Nucleus accumbens (tissue), 56 donors: Measurements from ENCODE around the gene SERTAD2.

Experiments
- DNase-seq, 56 donors: peaks; one replicate each; lab custom pipeline; 2025; lab: John Stamatoyannopoulos, UW

The SERTAD2 gene

DNA sequence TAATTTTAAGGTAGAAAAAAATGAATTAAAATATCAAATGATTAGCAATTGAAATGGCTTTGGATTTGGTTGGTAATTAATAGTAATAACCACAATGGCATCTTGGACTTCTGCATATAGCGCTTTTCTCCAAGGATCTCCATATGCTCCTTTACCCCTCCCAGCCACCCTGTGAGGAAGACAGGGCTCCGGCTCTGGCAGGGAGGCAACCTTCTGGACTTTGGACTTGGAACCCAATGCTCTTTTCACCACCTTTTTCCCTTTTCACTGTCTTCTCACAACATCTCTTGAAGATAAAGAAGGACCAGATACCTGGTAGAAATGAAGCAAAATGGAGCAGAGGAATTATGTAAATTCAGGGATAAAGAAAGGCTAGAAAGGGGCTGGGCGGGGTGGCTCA is 23.8 kb upstream of the SERTAD2 start:
- DNase-seq, result no peak

DNA sequence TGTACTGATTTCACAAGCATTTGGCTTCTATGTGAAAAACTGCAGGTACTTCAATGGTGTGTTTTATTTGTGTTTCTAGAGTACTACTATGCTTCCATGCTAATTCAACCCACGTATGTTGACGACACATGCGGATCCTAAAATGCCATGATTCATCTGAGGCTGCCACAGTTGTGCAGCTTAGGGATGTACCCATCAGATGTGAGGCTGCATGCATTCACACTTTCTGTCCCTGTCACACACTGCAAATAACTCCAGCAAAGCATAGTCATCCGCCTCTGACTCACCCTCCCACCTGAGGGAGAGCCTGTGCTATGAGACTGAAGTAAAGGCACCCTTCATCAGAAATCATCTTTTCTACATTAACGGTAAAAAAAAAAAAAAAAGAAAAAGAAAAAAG is 22.1 kb upstream of the SERTAD2 start:
- DNase-seq, result peak in 36 of 56 donors; percentile 3 to 81 (median 36)

DNA sequence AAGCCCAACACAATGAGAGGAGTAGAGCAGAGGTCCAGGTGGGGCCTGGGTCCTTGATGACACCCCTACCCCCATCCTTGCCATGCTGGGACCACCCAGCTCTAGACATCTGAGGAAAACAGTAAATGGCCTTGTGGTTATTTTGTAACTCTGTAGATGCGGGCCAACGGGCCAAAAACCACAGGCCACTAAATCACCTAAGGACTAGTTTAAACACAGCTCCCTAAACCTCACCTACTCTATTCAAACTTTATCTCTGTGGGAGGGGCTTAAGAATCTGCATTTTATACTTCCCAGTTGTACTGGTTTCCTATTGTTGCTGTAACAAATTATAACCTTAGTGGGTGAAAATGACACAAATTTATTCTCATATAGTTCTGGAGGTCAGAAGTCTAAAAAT is 19.0 kb upstream of the SERTAD2 start:
- DNase-seq, result no peak

DNA sequence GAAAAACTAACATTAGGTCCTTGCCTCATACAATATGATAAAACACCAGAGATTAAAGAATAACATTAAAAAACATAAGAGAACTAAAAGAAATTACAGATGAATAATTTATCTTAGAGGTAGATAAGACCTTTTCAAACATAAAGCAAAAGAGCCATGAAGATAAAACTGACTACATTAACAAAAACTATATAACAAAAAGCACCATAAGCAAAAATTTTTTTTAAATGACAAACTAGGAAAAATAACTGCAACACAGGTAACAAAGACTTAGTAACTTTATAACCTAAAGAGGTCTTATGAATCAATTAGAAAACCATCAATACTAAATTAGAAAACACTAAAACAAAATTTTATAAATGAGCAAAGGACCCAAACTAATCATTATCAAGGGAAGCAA is 16.3 kb upstream of the SERTAD2 start:
- DNase-seq, result no peak

DNA sequence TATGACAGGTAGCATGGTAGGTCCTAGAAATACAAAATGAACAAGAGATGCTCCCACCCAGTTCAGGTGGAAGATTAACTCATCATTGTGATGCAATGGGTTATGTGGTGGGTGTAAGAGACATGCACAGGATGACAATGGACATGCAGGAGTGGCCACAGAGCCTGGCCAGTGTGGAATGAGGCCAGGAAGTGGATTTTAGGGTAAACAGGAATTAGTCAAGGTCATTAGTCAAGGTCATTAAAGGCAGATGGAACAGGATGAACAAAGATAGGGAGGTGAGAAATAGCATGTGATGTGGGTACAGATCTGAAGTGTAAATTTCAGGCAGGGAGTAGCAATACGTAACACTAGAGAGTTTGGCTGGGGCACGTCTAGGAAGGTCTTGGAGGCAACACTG is 15.6 kb upstream of the SERTAD2 start:
- DNase-seq, result no peak

DNA sequence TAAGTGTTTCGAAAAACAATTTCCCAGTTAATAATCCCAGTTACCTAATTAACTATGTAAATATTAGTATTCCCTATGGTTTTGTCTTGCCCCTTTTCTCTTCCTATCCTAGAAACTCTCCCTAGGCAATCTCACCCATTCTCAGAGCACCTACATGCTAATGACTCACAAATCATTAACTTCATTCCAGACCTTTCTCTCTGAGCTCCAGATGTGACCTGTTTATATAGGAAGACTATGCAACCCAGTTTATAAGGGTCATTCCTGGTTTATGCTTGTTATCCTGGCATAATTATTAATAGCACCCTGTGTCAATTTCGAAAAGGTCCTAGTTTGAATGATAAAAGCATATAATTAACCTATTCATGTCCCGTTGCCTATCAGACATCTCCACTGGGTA is 14.8 kb upstream of the SERTAD2 start:
- DNase-seq, result no peak

DNA sequence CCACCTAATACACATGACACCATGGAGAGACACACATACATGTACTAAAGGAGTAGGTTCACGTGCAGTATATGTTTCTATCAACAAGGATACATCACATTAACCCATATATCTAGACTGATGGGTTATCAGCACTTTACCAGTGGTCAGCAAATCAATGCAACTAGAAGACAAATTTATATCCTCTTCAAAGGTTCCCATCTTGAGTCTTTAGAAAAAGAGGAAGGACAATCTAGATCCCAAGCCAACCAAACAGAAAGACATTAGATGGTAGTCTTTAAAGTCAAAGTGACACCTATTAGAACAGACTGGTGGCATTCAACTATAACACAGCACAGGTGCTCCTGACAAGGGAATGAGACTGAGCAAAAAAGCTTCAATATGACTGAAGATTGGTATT is 13.8 kb upstream of the SERTAD2 start:
- DNase-seq, result no peak

DNA sequence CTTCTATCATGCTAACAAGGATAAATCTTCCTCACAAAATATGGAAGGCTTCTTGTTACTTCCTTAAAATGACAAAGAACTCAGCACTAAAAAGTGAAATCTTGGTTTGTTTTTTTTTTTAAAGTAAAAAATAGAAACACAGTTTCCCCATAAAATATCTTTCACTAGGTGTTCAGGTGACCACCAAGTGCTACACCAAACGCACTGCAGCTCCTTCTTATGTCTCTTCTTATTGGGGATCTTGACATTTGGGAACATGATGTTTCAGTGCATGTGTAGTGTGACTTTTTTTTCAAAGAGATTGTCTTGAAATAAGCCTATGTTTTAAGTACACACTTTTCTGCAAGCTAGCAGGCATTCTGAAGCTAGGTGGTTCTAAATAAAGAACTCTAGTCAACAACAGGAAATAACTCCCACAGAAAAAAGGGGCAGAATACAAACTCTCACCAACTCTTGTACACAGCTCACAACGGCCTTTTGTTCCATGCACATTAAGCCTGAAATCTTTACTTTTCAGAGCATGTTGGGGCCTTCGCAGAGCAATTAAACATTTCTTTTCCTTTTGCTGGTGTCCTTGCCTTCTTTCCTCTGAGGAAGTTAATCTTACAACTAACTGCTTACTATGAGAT is 13.2 kb upstream of the SERTAD2 start:
- no peak for DNase-seq

DNA sequence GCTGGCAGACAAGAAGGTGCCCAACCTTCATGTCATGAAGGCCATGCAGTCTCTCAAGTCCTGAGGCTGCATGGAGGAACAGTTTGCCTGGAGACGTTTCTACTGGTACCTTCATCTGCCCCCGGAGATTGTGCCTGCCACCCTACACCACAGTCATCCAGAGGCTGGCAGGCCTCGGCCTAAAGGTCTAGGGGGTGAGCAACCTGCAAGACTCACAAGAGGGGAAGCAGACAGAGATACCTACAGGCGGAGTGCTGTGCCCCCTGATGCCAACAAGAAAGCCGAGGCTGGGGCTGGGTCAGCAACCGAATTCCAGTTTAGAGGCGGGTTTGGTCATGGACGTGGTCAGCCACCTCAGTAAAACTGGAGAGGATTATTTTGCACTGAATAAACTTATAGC is 12.0 kb upstream of the SERTAD2 start:
- DNase-seq, result no peak

DNA sequence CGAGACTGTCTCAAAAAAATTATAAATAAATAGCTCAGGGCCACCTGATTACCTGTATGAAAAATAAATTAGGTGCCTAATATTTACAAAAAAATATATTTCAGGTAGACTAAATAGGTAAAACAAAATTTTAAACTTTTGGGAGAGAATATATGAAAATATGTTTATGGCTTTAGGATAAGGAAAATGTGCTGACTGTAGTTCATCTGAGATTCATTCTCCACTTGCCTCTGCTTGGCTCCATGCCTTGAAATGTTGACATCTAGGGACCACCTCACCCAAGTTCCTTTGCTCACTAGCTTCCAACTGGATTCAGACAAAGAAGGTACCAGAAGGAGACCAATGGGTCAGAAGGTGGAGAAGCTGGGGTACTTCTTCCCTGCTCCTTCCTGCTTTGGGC is 9.7 kb upstream of the SERTAD2 start:
- no peak for DNase-seq

DNA sequence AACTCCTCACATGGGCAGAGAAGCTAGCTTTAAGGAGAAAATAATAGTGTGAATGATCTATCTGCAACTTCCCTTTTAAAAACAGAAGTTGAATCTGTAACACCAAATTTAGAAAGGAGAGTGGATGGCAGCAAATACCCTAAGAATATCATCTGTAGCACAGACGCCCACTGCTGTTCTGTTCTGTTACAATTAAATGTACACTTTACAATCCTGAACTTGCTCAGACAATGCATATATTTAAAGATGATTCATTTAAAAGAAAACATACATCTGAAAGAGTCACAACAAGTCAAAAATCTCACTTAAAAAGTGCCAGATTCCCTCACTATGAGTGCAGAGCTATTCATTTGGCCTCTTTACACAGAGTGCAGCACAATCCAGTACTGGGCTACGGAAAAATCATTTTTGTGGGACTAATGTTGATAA is 8.0 kb upstream of the SERTAD2 start:
- no peak for DNase-seq

DNA sequence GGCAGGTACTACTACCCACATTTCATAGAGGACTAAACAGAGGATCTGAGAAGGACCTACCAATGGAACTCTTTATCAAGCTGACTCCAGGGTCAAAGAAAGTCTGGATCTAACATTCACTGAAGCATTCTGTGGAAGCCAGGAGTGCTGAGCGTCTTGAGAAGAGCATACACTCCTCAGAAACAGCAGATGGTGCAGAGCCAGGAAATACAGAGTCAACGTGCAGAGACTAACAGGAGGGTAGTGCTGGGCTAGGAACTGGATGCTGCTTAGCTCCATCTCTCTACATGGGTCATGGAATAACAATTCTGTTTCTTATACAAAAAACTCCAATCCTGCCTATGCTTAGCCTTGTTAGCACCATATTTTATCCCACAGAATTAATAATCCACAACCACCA is 5.5 kb upstream of the SERTAD2 start:
- DNase-seq, result no peak

DNA sequence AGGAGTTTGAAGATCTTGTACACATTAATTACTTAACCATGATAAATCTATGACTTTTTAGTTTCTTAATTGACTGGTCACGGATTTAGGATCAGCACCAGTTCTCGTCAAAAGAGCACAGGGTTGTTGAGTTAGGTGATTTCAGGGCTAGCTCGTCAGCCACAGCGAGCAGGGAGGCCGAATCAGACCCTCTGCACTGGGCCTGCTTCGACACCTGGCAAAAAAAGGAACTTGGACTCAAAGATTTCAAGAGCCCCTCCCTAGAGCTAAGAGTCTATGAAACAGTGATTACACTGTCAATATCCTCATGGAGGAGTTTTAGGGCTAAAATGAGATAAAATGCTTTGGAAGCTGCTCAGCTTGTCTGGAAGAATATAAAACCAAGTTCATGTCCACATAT is 4.6 kb upstream of the SERTAD2 start:
- no peak for DNase-seq

DNA sequence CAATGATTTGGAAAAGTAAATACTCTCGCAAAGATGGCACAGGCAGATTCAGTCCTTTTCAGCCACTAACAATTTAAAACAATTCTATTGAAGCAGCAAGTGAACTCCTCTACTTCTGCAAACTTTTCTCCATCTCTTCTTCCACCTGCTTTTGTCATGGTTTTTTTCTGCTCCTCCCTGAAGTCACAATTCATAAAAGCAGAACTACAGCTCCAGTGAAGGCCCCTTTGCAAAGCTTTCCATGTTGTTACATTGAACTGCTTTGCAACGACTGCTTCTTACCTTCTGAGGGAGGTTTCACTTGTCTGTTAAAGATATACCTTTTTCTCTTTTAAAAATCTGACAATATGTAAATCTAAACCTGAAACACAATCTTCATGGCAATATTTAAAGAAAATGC is 3.7 kb upstream of the SERTAD2 start:
- DNase-seq, result no peak

DNA sequence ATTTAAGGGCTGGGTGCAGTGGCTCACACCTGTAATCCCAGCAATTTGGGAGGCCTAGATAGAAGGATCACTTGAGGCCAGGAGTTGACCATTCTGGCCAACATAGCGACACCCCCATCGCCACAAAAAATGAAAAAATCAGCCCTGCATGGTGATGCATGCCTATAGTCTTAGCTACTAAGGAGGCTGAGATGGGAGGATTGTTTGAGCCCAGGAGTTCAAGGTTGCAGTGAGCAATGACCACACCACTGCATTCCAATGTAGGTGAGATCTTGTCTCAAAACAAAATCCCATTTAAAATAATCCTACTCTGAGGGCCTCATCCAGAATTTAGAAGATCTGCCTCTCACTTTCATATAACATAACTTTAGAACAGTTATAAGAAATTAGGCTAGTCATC is 2.7 kb upstream of the SERTAD2 start:
- no peak for DNase-seq

DNA sequence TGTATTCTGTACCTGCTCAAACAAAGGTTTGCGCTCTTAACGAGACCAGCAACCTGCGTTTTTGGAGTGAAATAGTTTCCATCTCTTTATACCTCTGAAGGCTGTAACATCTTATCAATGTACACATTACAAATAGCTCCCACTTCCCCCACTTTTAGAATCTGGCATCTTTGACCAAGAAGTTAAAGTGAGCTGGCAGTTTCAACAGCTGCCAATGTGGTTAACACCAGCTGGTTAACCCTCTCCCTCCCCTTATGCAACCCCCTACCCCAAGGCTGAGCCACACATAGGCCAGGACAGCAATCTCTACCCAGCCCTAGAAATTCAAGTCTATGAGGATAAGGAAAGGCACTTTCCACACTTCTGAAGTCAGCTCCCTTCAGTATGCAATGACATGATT is 2.2 kb upstream of the SERTAD2 start:
- DNase-seq, result no peak

DNA sequence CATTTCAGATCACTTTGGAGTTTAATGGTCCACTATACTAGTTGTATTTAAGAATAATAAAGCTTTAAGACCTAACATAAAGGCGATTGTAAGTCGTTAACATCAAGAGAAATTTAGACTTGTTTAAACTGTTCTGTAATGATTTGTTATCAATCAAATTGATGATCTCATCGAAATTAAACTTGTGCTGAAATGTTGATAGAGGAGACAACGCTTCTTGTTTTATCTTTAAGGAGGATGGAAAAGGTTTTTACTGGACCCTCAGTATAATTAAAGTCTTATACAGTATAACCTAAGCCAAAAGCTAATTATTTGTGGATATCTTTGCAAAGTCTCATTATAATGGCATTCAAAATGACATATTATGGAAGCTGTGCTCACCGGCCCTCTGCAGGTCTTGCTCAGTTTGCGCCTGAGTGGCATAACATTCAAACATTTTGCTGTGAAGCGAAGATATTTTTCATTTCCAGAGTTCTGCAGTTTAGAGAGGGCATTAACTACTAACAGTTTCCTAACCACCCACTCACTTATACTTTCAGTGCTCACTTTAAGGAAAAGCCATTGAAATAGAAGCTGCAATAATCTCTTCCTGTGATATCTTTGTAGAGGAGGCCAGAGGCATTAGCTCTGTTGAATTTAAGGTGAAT is 1.4 kb upstream of the SERTAD2 start:
- DNase-seq, result no peak

DNA sequence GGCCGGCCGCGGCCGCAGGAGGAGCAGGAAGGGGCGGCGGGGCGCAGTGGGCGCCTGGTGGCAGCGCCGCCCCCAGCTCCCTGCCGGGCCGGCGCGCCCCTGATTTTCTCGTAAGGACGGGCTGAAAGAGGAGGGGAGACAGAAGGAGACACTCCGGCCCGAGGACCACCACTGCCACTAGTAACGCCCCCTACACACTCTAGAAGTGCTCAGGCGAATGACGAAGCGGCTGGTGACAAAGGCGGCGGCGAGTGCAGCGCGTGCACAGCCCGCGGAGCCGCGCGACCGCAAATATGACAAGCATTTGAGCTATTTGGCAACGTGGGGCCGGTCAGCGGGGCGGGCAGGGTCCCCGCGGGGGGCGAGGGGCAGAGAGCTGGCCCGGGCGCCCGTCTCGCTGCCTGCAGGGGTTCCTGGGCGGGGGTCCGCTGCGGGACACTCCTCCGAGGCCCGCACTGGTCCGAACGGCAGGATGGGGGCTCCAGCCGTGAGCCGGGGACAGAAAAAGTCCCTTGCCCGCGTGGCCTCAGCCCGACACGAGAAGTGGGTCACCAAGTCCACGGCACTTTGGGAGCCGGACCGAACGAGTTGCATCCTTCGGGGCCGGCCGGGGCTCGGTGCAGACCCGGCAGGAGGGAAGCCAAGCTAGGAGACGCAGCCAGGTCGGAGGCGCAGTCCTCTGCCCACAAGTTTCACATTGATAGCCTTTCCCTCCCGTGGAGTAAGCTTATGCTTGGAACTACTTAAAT is 524 bp upstream of the SERTAD2 start:
- peak in 35 of 56 donors; percentile 37 to 85 (median 71) for DNase-seq

DNA sequence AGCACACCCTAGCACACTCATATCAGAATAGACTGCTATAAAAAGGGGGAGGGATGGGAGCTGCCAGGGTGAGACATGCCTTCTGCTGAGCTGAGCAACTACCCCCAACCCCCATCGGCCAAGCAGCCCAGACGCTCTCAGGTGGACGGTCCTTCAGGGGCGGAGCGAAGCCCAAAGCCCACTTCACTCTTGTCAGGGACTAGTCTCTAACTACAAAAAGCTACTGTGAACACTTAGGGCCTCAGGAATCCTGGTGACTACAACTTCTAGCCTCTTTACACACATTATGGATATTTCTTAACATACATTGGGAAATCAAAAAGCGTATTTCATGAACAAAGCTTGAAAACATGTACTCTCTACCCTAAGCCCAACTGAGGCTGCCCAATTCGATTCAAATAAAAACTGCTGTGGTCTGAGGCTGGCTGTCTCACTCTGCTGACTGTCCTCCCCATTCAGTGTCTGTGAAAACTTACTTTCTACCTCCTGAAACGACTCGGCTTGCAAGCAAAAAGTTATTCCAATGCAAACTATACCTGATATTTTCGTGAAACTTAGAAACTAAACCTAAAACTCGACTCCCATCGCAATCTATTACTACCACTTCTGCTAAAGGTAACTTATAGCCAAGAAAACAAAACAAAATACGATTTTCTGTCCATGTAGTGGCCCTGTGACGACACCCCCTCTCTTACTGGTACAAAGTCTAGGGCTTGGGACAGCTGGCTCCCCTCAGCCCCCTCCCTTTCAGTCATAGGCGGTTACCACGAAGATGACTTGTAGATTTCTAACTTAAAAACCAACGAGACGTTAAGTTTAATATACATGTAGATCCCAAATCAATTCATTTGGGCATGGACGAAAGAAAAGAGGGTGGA is 1.2 kb downstream of the SERTAD2 start:
- DNase-seq, result peak in 2 of 56 donors; percentile 17 to 20

DNA sequence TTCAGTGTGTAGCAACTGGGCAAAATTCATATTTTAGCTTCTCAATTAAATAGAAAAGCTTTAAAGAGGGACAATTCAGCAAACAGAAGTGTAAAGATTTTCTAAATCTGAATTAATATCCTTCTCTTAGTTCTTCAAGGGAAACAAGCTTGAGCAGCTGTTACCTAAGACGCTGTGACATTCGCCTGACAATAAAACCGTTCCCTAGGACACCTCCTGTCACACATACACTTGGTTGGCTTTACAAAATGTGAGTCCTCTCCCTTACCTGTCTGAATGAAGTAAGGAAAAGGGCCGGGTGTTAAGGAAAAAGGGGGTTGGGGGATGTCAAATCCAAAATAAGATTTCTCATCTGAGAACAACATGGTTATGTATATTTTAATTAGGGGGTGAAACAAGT is 2.1 kb downstream of the SERTAD2 start:
- no peak for DNase-seq

DNA sequence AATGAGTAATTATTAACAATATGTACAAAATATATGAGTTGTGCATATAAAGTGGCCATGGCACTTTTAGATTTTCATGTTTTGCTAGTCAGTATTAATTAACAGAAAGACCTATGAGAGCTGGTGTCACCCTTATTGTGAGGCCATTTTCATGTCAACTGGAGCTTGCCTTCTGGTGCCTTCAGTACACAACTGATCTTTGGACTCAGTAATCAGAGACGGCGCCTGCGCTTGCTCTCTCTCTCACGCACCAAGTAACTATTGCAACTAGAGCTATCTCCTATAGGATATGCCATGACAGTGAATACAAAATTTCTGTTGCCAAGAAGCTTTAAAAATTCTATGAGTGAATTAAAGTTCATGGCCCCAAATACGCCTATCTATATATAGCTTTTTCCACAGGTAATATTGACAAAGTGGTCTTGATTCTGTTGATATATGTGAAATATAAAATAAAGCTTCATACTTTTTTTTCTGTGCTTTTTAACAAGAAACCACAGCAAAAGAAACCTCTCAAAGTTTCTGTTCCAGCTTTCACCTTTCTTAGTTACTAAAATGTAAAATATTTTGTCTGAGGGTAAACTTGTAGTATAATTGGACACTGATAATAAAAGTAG is 2.9 kb downstream of the SERTAD2 start:
- no peak for DNase-seq
